ENCODE results near the gene MEI4.

MEI4 gene

DNA sequence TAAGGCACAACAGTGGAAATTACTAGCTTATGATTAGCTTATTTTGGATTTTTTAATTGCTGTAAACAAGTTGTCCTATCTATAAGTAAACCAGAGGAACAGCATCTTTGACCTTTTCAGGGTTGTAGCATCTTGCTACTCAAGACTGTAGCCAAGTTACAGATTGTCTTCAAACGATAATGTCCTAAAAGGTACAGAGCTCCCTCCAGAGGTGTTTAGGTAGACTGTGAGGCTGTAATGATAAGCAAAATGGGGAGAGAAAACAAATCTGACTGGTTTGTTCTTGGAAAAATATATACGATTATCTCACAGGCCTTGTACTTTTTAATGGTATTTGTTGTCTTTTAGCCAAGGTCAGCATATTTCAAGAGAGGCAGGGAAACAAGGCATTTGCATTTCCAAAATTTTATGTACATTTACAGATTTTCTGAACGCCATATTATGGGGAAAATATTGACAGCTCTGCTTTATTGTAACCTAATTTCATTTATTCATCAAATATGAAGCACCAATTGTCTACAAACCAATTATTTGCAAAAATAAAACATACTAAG, 273.4 kb downstream of the MEI4 start:
- no peaks in the 10 kb centered on the region for H3K36me3 ChIP-seq (ENCODE audit: insufficient read depth, low read length)
- H3K4me1 ChIP-seq (ENCODE audit: insufficient read depth, low read length), result no peaks in the 10 kb centered on the region
- H3K9me3 ChIP-seq (ENCODE audit: insufficient read depth, low read length, severe bottlenecking), result no peaks in the 10 kb centered on the region
- H3K79me2 ChIP-seq (ENCODE audit: insufficient read depth, low read length), result no peaks in the 10 kb centered on the region
- no peak for DNase-seq
- no peak for ATAC-seq (ENCODE audit: insufficient read depth, low read depth)
- no peaks in the 10 kb centered on the region for H4K20me1 ChIP-seq (ENCODE audit: insufficient read depth, low read length)
- H3K4me2 ChIP-seq (ENCODE audit: insufficient read depth, low read length), result no peak overlapping the region
- no peak overlapping the region for H3K27ac ChIP-seq (ENCODE audit: low read length)
- no peak overlapping the region for H3K4me3 ChIP-seq (ENCODE audit: low read depth in 1 of 2, low read length in 2 of 2)
- no peak overlapping the region for H3K9ac ChIP-seq (ENCODE audit: low read depth, low read length)
- H3K27me3 ChIP-seq (ENCODE audit: insufficient read depth, low read length, poor library complexity), result no peaks in the 10 kb centered on the region
- no peak for TF ChIP-seq EZH2 (IDR thresholded peaks at IDR 0.05; ENCODE audit: borderline replicate concordance, low read depth, low read length, severe bottlenecking)
- TF ChIP-seq, protein P1, sequence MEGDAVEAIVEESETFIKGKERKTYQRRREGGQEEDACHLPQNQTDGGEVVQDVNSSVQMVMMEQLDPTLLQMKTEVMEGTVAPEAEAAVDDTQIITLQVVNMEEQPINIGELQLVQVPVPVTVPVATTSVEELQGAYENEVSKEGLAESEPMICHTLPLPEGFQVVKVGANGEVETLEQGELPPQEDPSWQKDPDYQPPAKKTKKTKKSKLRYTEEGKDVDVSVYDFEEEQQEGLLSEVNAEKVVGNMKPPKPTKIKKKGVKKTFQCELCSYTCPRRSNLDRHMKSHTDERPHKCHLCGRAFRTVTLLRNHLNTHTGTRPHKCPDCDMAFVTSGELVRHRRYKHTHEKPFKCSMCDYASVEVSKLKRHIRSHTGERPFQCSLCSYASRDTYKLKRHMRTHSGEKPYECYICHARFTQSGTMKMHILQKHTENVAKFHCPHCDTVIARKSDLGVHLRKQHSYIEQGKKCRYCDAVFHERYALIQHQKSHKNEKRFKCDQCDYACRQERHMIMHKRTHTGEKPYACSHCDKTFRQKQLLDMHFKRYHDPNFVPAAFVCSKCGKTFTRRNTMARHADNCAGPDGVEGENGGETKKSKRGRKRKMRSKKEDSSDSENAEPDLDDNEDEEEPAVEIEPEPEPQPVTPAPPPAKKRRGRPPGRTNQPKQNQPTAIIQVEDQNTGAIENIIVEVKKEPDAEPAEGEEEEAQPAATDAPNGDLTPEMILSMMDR (IDR thresholded peaks at IDR 0.05; ENCODE audit: borderline replicate concordance, extremely low read depth, low read length, poor library complexity, severe bottlenecking), result no peak
- no peak overlapping the region for H2AFZ ChIP-seq (ENCODE audit: low read depth, low read length)

DNA sequence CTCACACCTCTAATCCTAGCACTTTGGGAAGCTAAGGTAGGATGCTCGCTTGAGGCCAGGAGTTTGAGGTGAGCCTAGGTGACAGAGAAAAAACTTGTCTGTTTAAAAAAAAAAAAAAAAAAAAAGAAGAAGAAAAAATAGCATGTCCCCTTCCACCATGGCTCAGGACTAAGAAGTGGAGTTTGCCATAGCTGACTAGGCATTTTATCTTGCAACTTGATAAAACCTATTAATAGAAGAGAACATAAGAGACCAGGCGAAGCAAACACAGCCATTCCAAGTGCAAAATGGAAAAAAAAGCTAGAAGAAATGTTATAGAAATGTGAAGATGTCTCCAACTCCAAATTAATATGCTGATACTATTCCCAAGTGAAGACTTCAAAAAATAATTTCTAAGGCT, 277.5 kb downstream of the MEI4 start:
- H3K4me1 ChIP-seq (ENCODE audit: insufficient read depth, low read length), result no peaks in the 10 kb centered on the region
- H3K4me2 ChIP-seq (ENCODE audit: insufficient read depth, low read length), result no peak overlapping the region
- DNase-seq (no peak), ATAC-seq (ENCODE audit: insufficient read depth, low read depth) (no peak)
- H3K27ac ChIP-seq (ENCODE audit: low read length), result no peak overlapping the region
- no peak for TF ChIP-seq EZH2 (IDR thresholded peaks at IDR 0.05; ENCODE audit: borderline replicate concordance, low read depth, low read length, severe bottlenecking)
- TF ChIP-seq, protein P1 (IDR thresholded peaks at IDR 0.05; ENCODE audit: borderline replicate concordance, extremely low read depth, low read length, poor library complexity, severe bottlenecking), result no peak
- H3K36me3 ChIP-seq (ENCODE audit: insufficient read depth, low read length), result no peaks in the 10 kb centered on the region
- H3K9me3 ChIP-seq (ENCODE audit: insufficient read depth, low read length, severe bottlenecking), result no peaks in the 10 kb centered on the region
- H3K9ac ChIP-seq (ENCODE audit: low read depth, low read length), result no peak overlapping the region
- H3K79me2 ChIP-seq (ENCODE audit: insufficient read depth, low read length), result no peaks in the 10 kb centered on the region
- no peak overlapping the region for H2AFZ ChIP-seq (ENCODE audit: low read depth, low read length)
- H3K4me3 ChIP-seq (ENCODE audit: low read depth in 1 of 2, low read length in 2 of 2), result no peak overlapping the region
- no peaks in the 10 kb centered on the region for H4K20me1 ChIP-seq (ENCODE audit: insufficient read depth, low read length)
- H3K27me3 ChIP-seq (ENCODE audit: insufficient read depth, low read length, poor library complexity), result no peaks in the 10 kb centered on the region

DNA sequence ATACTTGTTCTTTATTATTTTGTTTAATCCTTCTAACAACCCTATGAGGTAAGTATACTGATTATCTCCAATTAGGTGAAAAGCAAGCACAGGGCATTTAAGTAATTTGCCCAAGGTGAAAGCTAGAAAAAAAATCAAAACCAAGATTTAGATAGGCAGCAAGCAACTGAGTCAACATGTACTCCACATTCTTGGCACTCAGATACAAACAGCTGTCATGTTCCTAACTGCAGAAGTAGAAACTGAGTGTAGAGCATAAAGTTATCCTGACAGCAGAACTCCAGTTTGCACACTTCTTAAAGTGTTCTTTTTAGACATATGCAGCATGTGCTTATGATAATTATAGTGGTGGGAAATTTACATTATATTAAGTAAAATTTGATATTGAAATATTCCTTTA, 278.1 kb downstream of the MEI4 start:
- no peaks in the 10 kb centered on the region for H3K27me3 ChIP-seq (ENCODE audit: insufficient read depth, low read length, poor library complexity)
- H3K79me2 ChIP-seq (ENCODE audit: insufficient read depth, low read length), result no peaks in the 10 kb centered on the region
- H3K27ac ChIP-seq (ENCODE audit: low read length), result no peak overlapping the region
- TF ChIP-seq EZH2 (IDR thresholded peaks at IDR 0.05; ENCODE audit: borderline replicate concordance, low read depth, low read length, severe bottlenecking), result no peak
- TF ChIP-seq, protein P1 (IDR thresholded peaks at IDR 0.05; ENCODE audit: borderline replicate concordance, extremely low read depth, low read length, poor library complexity, severe bottlenecking), result no peak
- no peak overlapping the region for H3K4me3 ChIP-seq (ENCODE audit: low read depth in 1 of 2, low read length in 2 of 2)
- no peak overlapping the region for H2AFZ ChIP-seq (ENCODE audit: low read depth, low read length)
- DNase-seq, result no peak
- ATAC-seq (ENCODE audit: insufficient read depth, low read depth), result no peak
- H4K20me1 ChIP-seq (ENCODE audit: insufficient read depth, low read length), result no peaks in the 10 kb centered on the region
- H3K9ac ChIP-seq (ENCODE audit: low read depth, low read length), result no peak overlapping the region
- no peak overlapping the region for H3K4me2 ChIP-seq (ENCODE audit: insufficient read depth, low read length)
- no peaks in the 10 kb centered on the region for H3K4me1 ChIP-seq (ENCODE audit: insufficient read depth, low read length)
- H3K36me3 ChIP-seq (ENCODE audit: insufficient read depth, low read length), result no peaks in the 10 kb centered on the region
- no peaks in the 10 kb centered on the region for H3K9me3 ChIP-seq (ENCODE audit: insufficient read depth, low read length, severe bottlenecking)

DNA sequence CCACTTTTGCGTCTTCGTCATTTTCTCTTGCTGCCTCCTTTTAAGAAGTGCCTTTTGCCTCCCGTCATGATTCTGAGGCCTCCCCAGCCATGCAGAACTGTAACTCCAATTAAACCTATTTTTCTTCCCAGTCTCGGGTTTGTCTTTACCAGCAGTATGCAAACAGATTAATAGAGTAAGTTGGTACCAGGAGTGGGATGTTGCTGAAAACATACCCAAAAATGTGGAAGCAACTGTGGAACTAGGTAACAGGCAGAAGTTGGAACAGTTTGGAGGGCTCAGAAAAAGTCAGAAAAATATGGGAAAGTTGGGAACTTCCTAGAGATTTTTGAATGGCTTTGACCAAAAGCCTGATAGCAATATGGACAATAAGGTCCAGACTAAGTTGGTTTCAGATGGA, 309.2 kb downstream of the MEI4 start:
- TF ChIP-seq EZH2 (IDR thresholded peaks at IDR 0.05; ENCODE audit: borderline replicate concordance, low read depth, low read length, severe bottlenecking), result no peak
- TF ChIP-seq, protein P1 (IDR thresholded peaks at IDR 0.05; ENCODE audit: borderline replicate concordance, extremely low read depth, low read length, poor library complexity, severe bottlenecking), result no peak
- Histone ChIP-seq H3K9me3 (ENCODE audit: insufficient read depth, low read length, severe bottlenecking) (no peaks in the 10 kb centered on the region), H3K79me2 (ENCODE audit: insufficient read depth, low read length) (no peaks in the 10 kb centered on the region), H2AFZ (ENCODE audit: low read depth, low read length) (no peak overlapping the region), H4K20me1 (ENCODE audit: insufficient read depth, low read length) (no peaks in the 10 kb centered on the region), H3K27ac (ENCODE audit: low read length) (no peak overlapping the region), H3K4me1 (ENCODE audit: insufficient read depth, low read length) (no peaks in the 10 kb centered on the region), H3K9ac (ENCODE audit: low read depth, low read length) (no peak overlapping the region), H3K27me3 (ENCODE audit: insufficient read depth, low read length, poor library complexity) (no peaks in the 10 kb centered on the region), H3K36me3 (ENCODE audit: insufficient read depth, low read length) (no peaks in the 10 kb centered on the region), H3K4me2 (ENCODE audit: insufficient read depth, low read length) (no peak overlapping the region), H3K4me3 (ENCODE audit: low read depth in 1 of 2, low read length in 2 of 2) (no peak overlapping the region)
- DNase-seq (no peak), ATAC-seq (ENCODE audit: insufficient read depth, low read depth) (no peak)
